Liver (tissue), 9 donors: ENCODE data around the gene ASXL2. TPM values are rescaled to one million over a fixed set of nuclear protein-coding genes. Genes with fewer than 3 reads are reported as not detected.

ENCODE experiments used
- DNase-seq: peaks from one replicate; pipeline ENCODE4 v3.0.0-alpha.2; 2017; ENCODE audit warnings: low spot score
- H3K27ac ChIP-seq, 2 donors: one replicate each; pipeline ENCODE4 v1.7.0; 2013; ENCODE audit warnings: inconsistent platforms in 2 of 2, low read length in 2 of 2, control low read depth in 1 of 2, low read depth in 1 of 2, mild to moderate bottlenecking in 1 of 2
- H3K27me3 ChIP-seq, 4 donors: one replicate each; pipeline versions ENCODE4 v1.6.1 to v1.7.0; 2013; ENCODE audit warnings: low read length in 3 of 4, inconsistent platforms in 1 of 4, mild to moderate bottlenecking in 1 of 4, moderate library complexity in 1 of 4; ENCODE audit not compliant: control insufficient read depth in 4 of 4, insufficient read depth in 4 of 4
- H3K36me3 ChIP-seq, 4 donors: one replicate each; pipeline versions ENCODE4 v1.6.1 to v1.7.0; 2013; ENCODE audit warnings: low read length in 3 of 4, mild to moderate bottlenecking in 3 of 4, low read depth in 1 of 4, moderate library complexity in 1 of 4; ENCODE audit not compliant: control insufficient read depth in 4 of 4, insufficient read depth in 3 of 4
- H3K4me1 ChIP-seq, 4 donors: one replicate each; pipeline versions ENCODE4 v1.6.1 to v1.7.0; 2013; ENCODE audit warnings: low read length in 3 of 4, mild to moderate bottlenecking in 3 of 4, moderate library complexity in 1 of 4; ENCODE audit not compliant: control insufficient read depth in 4 of 4, insufficient read depth in 4 of 4
- H3K4me3 ChIP-seq, 3 donors: one replicate each; pipeline versions ENCODE4 v1.6.1 to v1.7.0; 2013; ENCODE audit warnings: low read length in 3 of 3, control low read depth in 1 of 3, low read depth in 1 of 3, mild to moderate bottlenecking in 1 of 3
- H3K9ac ChIP-seq, 2 donors: one replicate each; pipeline ENCODE4 v1.7.0; 2013; ENCODE audit warnings: low read length in 2 of 2, mild to moderate bottlenecking in 2 of 2, moderate library complexity in 2 of 2, control low read depth in 1 of 2, low read depth in 1 of 2
- H3K9me3 ChIP-seq, 4 donors: one replicate each; pipeline versions ENCODE4 v1.6.1 to v1.7.0; 2013; ENCODE audit warnings: low read length in 3 of 4; ENCODE audit not compliant: control insufficient read depth in 4 of 4
- EGR1 ChIP-seq, 2 donors: IDR thresholded peaks; 2 replicates each; pipeline ENCODE4 v1.6.1; 2016 to 2018; ENCODE audit warnings: antibody characterized with exemption in 2 of 2, low read depth in 2 of 2
- FOXA1 ChIP-seq: IDR thresholded peaks from 2 replicates; pipeline ENCODE4 v1.6.1; 2016; ENCODE audit warnings: antibody characterized with exemption
- FOXA2 ChIP-seq: IDR thresholded peaks from 2 replicates; pipeline ENCODE4 v1.6.1; 2016; ENCODE audit warnings: antibody characterized with exemption
- GABPA ChIP-seq, 2 donors: IDR thresholded peaks in 1 of 2; conservative IDR thresholded peaks in 1 of 2; 2 replicates each; pipeline ENCODE4 v1.6.1; 2016; ENCODE audit warnings: antibody characterized with exemption in 2 of 2, mild to moderate bottlenecking in 1 of 2, moderate library complexity in 1 of 2
- HNF4A ChIP-seq, 2 donors: conservative IDR thresholded peaks; 2 replicates each; pipeline ENCODE4 v1.6.1; 2016; ENCODE audit warnings: antibody characterized with exemption in 2 of 2, mild to moderate bottlenecking in 2 of 2
- HNF4G ChIP-seq: IDR thresholded peaks from 2 replicates; pipeline ENCODE4 v1.6.1; 2016; ENCODE audit warnings: antibody characterized with exemption
- JUND ChIP-seq, 2 donors: IDR thresholded peaks; 2 replicates each; pipeline ENCODE4 v1.6.1; 2016; ENCODE audit warnings: antibody characterized with exemption in 2 of 2
- NR2F2 ChIP-seq: IDR thresholded peaks from 2 replicates; pipeline ENCODE4 v1.6.1; 2016; ENCODE audit warnings: antibody characterized with exemption
- RAD21 ChIP-seq, 2 donors: IDR thresholded peaks; 2 replicates each; pipeline ENCODE4 v1.6.1; 2016; ENCODE audit warnings: antibody characterized with exemption in 2 of 2, mild to moderate bottlenecking in 2 of 2
- RXRA ChIP-seq, 2 donors: IDR thresholded peaks; 2 replicates each; pipeline ENCODE4 v1.6.1; 2017 to 2018; ENCODE audit warnings: antibody characterized with exemption in 2 of 2, mild to moderate bottlenecking in 1 of 2
- SP1 ChIP-seq: IDR thresholded peaks from 2 replicates; pipeline ENCODE4 v1.6.1; 2018; ENCODE audit warnings: antibody characterized with exemption, mild to moderate bottlenecking
- TAF1 ChIP-seq: conservative IDR thresholded peaks from 2 replicates; pipeline ENCODE4 v1.6.1; 2016; ENCODE audit warnings: antibody characterized with exemption, mild to moderate bottlenecking
- YY1 ChIP-seq: IDR thresholded peaks from 2 replicates; pipeline ENCODE4 v1.6.1; 2016; ENCODE audit warnings: antibody characterized with exemption, mild to moderate bottlenecking
- WGBS: extraction: QIAGEN DNeasy Blood & Tissue Kit; methylation state at CpG from one replicate; pipeline ENCODE4 v1.1.7; 2013; 5-methylcytosine and 5-hydroxymethylcytosine counted together
- polyA plus RNA-seq, 2 donors: library from polyadenylated mRNA; stranded (reverse) in 1 of 2; unstranded in 1 of 2; fragments of 200-250 nt in 1 of 2; fragments of >200 nt in 1 of 2; fragmentation: Nextera tagmentation in 1 of 2; extraction: Ambion mirVana in 1 of 2; gene quantifications; one replicate each; pipeline versions ENCODE4 v1.2.1 to v1.2.3, GENCODE V29; 2013 to 2015
- total RNA-seq, 2 donors: library from RNA; depleted of rRNA; stranded (reverse); fragments of >200 nt; gene quantifications; one replicate each; pipeline ENCODE4 v1.2.3, GENCODE V29; 2014
- TF ChIP-seq, protein P1 (sequence below): fragments of 150-350 bp; IDR thresholded peaks from 2 replicates; pipeline ENCODE4 v1.5.1; 2017; ENCODE audit warnings: improper control_type of control experiment, low read depth, low read length; ENCODE audit not compliant: missing input control
- TF ChIP-seq, protein P2 (sequence below): IDR thresholded peaks from 2 replicates; pipeline ENCODE4 v1.6.1; 2016; ENCODE audit warnings: antibody characterized with exemption
- TF ChIP-seq, protein P3 (sequence below): IDR thresholded peaks from 2 replicates; pipeline ENCODE4 v1.6.1; 2016; ENCODE audit warnings: antibody characterized with exemption
- TF ChIP-seq, protein P4 (sequence below): IDR thresholded peaks from 2 replicates; pipeline ENCODE4 v1.6.1; 2016; ENCODE audit warnings: antibody characterized with exemption
- TF ChIP-seq, protein P5 (sequence below): IDR thresholded peaks from 2 replicates; pipeline ENCODE4 v1.6.1; 2016; ENCODE audit warnings: antibody characterized with exemption, mild to moderate bottlenecking
- donor health status: healthy.
- donor health status: healthy.
- donor health status: healthy.
- donor health status: healthy.
- donor health status: healthy.

ASXL2 gene
- total and polyA plus RNA-seq, 4 donors, result 2.4 to 7.3 (median 4.4) TPM

DNA sequence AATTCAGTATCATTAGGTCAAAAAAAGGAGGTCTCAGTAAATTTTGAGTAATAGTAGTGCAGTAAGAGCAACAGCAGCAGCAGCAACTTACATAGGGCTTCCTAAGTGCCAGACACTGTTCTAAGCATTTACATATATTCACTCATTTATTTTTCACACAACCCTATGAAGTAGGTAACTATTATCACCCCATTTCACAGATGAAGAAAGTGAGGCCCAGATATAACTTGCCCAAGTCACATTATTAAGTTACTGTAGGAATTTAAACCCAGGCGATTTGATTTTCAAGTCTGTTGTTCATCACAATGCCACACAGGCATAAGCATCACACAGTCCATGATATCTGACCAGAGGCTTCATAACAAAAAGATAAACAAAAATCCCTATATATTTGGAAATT, 114.7 kb downstream of the ASXL2 start:
- 98% methylated on average over 1 of the region's 1 CpG for WGBS
- Histone ChIP-seq H3K4me3 (no peak overlapping the region), H3K4me1 (peaks cover 0 to 3% (median 0%) of the 10 kb centered on the region in 4 donors), H3K9ac (no peak overlapping the region), H3K9me3 (no peaks in the 10 kb centered on the region), H3K27ac (no peak overlapping the region), H3K27me3 (no peaks in the 10 kb centered on the region), H3K36me3 (peaks cover 3 to 25% (median 14%) of the 10 kb centered on the region in 4 donors)
- TF ChIP-seq TAF1 (no peak), NR2F2 (no peak), EGR1 (IDR thresholded peaks at IDR 0.05; ENCODE audit: low read depth in 2 of 2) (no peak), YY1 (no peak), GABPA (IDR thresholded peaks at IDR 0.05 in 1 of 2, conservative IDR thresholded peaks at IDR 0.05 in 1 of 2) (no peak), JUND (IDR thresholded peaks at IDR 0.05) (no peak), RXRA (IDR thresholded peaks at IDR 0.05) (no peak), RAD21 (IDR thresholded peaks at IDR 0.05) (no peak), HNF4A (conservative IDR thresholded peaks at IDR 0.05) (no peak), FOXA1 (no peak), FOXA2 (no peak), HNF4G (no peak), SP1 (no peak)
- TF ChIP-seq, protein P1, sequence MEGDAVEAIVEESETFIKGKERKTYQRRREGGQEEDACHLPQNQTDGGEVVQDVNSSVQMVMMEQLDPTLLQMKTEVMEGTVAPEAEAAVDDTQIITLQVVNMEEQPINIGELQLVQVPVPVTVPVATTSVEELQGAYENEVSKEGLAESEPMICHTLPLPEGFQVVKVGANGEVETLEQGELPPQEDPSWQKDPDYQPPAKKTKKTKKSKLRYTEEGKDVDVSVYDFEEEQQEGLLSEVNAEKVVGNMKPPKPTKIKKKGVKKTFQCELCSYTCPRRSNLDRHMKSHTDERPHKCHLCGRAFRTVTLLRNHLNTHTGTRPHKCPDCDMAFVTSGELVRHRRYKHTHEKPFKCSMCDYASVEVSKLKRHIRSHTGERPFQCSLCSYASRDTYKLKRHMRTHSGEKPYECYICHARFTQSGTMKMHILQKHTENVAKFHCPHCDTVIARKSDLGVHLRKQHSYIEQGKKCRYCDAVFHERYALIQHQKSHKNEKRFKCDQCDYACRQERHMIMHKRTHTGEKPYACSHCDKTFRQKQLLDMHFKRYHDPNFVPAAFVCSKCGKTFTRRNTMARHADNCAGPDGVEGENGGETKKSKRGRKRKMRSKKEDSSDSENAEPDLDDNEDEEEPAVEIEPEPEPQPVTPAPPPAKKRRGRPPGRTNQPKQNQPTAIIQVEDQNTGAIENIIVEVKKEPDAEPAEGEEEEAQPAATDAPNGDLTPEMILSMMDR, result no peak
- TF ChIP-seq, protein P2, sequence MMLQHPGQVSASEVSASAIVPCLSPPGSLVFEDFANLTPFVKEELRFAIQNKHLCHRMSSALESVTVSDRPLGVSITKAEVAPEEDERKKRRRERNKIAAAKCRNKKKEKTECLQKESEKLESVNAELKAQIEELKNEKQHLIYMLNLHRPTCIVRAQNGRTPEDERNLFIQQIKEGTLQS, result no peak
- TF ChIP-seq, protein P3, sequence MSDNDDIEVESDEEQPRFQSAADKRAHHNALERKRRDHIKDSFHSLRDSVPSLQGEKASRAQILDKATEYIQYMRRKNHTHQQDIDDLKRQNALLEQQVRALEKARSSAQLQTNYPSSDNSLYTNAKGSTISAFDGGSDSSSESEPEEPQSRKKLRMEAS, result no peak
- TF ChIP-seq, protein P4, sequence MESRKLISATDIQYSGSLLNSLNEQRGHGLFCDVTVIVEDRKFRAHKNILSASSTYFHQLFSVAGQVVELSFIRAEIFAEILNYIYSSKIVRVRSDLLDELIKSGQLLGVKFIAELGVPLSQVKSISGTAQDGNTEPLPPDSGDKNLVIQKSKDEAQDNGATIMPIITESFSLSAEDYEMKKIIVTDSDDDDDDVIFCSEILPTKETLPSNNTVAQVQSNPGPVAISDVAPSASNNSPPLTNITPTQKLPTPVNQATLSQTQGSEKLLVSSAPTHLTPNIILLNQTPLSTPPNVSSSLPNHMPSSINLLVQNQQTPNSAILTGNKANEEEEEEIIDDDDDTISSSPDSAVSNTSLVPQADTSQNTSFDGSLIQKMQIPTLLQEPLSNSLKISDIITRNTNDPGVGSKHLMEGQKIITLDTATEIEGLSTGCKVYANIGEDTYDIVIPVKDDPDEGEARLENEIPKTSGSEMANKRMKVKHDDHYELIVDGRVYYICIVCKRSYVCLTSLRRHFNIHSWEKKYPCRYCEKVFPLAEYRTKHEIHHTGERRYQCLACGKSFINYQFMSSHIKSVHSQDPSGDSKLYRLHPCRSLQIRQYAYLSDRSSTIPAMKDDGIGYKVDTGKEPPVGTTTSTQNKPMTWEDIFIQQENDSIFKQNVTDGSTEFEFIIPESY, result no peak
- TF ChIP-seq, protein P5, sequence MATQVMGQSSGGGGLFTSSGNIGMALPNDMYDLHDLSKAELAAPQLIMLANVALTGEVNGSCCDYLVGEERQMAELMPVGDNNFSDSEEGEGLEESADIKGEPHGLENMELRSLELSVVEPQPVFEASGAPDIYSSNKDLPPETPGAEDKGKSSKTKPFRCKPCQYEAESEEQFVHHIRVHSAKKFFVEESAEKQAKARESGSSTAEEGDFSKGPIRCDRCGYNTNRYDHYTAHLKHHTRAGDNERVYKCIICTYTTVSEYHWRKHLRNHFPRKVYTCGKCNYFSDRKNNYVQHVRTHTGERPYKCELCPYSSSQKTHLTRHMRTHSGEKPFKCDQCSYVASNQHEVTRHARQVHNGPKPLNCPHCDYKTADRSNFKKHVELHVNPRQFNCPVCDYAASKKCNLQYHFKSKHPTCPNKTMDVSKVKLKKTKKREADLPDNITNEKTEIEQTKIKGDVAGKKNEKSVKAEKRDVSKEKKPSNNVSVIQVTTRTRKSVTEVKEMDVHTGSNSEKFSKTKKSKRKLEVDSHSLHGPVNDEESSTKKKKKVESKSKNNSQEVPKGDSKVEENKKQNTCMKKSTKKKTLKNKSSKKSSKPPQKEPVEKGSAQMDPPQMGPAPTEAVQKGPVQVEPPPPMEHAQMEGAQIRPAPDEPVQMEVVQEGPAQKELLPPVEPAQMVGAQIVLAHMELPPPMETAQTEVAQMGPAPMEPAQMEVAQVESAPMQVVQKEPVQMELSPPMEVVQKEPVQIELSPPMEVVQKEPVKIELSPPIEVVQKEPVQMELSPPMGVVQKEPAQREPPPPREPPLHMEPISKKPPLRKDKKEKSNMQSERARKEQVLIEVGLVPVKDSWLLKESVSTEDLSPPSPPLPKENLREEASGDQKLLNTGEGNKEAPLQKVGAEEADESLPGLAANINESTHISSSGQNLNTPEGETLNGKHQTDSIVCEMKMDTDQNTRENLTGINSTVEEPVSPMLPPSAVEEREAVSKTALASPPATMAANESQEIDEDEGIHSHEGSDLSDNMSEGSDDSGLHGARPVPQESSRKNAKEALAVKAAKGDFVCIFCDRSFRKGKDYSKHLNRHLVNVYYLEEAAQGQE, result no peak
- no peak for DNase-seq
